ENCODE results near the gene SLC29A1. TPM values are rescaled to one million over a fixed set of nuclear protein-coding genes. Genes with fewer than 3 reads are reported as not detected.
"Not testable (repeated sequence)": the region's sequence is repeated elsewhere in the genome, so short reads cannot be mapped to it uniquely, and the experiment has no call there.

Gene SLC29A1
- total RNA-seq (2014; rRNA removed; shearing (Covaris generic)) = 27.4 and 31.1 TPM in 2 replicates

GRCh38 chr6:44223319-44224028, at the start of gene SLC29A1:
Gene SLC29A1, plus strand, starts transcription at chr6:44223595. Its CDS starts 3,719 bp downstream, at chr6:44227314.
- peak; percentile 70 for DNase-seq (ENCODE audit: low read depth)

GRCh38 chr6:44176130-44176761, 47.1 kb upstream of the SLC29A1 start:
- no peak for DNase-seq (ENCODE audit: low read depth)

DNA sequence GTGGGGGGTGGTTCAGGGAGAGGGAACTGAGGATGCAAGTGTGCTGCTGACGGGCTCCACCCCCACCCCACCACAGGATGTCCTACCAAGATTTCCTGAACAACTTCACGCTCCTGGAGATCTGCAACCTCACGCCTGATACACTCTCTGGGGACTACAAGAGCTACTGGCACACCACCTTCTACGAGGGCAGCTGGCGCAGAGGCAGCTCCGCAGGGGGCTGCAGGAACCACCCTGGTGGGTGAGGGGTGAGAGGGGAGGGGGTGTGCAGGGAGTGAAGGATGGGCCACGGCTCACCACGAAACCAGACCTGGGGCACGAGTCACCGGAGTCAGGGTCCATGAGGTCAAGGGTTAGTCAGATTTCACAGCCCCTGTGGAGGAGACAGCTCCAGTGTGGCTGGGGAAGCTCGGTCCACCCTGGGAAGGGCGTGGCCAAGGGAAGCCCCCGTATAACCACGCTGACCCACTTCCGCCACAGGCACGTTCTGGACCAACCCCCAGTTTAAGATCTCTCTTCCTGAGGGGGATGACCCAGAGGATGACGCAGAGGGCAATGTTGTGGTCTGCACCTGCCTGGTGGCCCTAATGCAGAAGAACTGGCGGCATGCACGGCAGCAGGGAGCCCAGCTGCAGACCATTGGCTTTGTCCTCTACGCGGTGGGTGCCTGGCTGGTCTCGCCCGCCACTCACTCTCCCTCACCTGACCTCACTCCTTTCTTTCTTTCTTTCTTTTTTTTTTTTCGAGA, 46.5 kb upstream of the SLC29A1 start:
- no peak for DNase-seq (ENCODE audit: low read depth)

DNA sequence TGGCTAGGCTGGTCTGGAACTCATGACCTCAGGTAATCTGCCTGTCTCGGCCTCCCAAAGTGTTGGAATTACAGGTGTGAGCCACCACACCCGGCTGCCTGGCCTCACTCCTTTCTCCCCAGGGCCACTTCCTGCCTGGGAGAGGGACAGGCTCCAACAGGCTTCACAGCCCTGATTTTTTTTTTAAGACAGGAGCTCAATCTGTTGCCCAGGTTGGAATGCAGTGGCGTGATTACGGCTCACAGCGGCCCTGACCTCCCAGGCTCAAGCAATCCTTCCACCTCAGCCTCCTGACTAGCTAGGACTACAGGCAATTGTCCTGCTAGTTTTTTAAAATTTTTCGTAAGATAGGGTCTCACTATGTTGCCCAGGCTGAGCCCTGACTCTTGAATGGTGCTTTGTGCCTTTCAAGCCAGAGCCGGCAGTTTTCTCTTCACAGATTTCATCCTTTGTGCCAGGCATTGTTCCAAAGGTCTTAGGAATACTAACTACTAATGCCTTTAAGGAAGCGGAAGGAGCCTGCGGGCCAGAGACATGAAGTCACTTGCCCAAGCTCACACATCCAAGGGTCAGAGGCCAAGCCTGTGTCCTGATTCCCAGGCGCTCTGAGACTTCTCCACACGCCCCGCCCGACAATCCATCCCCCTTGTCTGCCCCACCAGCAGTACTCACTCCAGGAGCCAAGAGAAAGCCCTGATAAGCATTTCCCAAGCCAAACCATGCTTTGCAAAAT, 45.5 kb upstream of the SLC29A1 start:
- DNase-seq (ENCODE audit: low read depth) = peak; percentile 84

DNA sequence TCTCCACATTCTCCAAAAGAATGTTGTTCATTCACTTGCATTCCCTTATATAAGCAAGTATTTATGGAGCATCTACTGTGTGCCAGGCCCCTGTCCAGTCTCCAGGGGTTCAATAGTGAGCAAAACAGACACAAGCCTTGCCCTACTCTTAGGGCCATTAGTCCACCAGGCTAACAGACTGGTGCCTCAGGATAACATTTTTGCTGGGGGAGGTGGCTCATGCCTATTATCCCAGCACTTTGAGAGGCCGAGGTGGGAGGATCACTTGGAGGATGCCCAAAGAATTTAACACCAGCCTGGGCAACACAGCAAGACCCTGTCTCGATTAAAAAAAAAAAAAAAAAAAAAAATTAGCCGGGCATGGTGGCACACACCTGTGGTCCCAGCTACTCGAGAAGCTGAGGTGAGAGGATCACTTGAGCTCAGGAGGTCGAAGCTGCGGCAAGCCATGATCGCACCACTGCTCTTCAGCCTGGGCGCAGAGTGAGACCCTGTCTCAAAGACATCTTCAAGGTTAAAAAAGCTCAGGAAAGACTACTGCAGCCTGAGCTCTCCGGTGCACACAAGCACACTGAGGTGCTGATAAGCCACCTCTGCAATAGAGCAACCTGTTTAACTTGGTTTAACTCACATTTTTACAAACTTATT, 44.8 kb upstream of the SLC29A1 start:
- no peak for DNase-seq (ENCODE audit: low read depth)

DNA sequence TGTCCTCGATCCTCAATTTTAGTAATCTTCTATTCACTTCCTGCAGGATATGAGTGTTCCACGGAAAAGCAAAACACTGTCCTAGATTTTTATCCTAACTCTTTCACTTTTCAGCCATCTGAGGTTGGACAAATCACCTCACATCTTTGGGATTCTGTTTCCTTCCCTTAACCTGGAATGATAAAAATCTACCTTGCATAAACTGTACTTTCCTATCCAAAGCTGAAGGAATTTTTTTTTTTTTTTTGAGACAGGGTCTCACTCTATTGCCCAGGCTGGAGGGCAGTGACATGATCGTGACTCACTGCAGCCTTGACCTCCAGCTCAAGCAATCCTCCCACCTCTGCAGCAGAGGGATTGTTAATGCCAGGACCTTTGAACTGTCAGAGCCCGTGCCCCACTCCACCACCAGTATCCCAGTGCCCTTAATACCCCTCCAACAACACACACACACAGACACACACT, 44.3 kb upstream of the SLC29A1 start:
- DNase-seq (ENCODE audit: low read depth) = peak; percentile 67

GRCh38 chr6:44179648-44180047, 43.7 kb upstream of the SLC29A1 start:
- DNase-seq (ENCODE audit: low read depth) = no peak

GRCh38 chr6:44180406-44180805, 43.0 kb upstream of the SLC29A1 start:
- no peak for DNase-seq (ENCODE audit: low read depth)

DNA sequence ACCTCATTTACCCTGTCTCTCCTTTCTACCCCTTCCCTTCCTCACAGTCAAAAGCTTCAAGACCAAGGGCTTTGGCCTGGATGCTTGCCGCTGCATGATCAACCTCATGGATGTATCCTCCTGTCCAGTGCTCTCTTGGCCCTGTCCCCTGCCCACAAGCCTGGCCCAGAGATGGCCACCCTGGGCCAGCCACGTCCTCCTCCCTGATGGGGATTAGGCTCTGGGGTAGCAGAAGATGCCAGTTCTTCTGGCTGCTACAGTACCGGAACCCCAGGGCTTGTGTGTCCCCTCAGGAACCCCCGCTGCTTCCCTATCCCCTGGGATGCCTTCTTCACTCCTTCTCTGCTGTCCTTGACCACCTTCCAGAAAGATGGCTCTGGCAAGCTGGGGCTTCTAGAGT, 42.5 kb upstream of the SLC29A1 start:
- DNase-seq (ENCODE audit: low read depth) = peak; percentile 45

- DNase-seq (ENCODE audit: low read depth) = not testable (repeated sequence)
Observed at GRCh38 chr6:44181784-44182183, 41.6 kb upstream of the SLC29A1 start.

- DNase-seq (ENCODE audit: low read depth) = no peak
Observed at GRCh38 chr6:44182911-44183390, 40.4 kb upstream of the SLC29A1 start.

GRCh38 chr6:44183783-44184182, 39.6 kb upstream of the SLC29A1 start:
- no peak for DNase-seq (ENCODE audit: low read depth)

GRCh38 chr6:44185356-44185755, 38.0 kb upstream of the SLC29A1 start:
- not testable (repeated sequence) for DNase-seq (ENCODE audit: low read depth)

- no peak for DNase-seq (ENCODE audit: low read depth)
Observed at GRCh38 chr6:44185953-44186634, 37.3 kb upstream of the SLC29A1 start.

DNA sequence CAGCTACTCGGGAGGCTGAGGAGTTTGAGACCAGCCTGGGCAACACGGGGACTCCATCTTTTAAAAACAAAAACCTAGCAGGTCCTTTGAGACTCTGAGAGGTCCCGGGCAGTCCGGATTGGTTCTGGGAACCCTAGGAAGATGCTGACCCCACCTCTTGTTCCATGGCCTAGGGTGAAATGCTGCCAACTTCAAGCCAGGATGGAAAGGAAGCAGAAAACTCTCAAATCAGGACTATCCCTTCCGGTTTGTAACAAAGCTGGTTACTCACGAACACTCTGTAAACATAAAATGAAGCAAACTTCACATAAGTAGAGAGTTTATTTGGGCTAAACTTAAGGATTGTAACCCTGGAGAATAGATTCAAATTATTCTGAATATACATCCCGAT, 36.8 kb upstream of the SLC29A1 start:
- no peak for DNase-seq (ENCODE audit: low read depth)

- no peak for DNase-seq (ENCODE audit: low read depth)
Observed at GRCh38 chr6:44188819-44189218, 34.6 kb upstream of the SLC29A1 start.

DNA sequence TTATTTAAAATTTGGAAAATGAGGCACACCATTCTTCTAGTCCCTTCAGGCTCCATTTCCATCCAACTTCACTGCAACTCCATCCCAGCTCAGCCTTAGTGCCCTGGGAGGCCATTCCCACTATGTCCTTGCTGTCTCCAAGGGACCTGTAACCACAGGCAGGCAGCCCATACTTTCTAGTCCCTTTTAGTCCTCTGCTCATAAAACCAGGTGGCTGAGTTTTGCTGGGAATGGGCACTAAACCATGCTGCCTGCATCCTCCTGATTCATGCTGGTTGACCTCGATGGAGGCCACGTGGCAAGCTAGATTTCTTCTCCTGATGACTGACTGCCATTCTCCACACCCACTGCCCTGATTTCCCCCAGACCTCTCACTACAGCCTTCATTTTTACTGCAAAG, 34.1 kb upstream of the SLC29A1 start:
- DNase-seq (ENCODE audit: low read depth) = peak; percentile 30

DNA sequence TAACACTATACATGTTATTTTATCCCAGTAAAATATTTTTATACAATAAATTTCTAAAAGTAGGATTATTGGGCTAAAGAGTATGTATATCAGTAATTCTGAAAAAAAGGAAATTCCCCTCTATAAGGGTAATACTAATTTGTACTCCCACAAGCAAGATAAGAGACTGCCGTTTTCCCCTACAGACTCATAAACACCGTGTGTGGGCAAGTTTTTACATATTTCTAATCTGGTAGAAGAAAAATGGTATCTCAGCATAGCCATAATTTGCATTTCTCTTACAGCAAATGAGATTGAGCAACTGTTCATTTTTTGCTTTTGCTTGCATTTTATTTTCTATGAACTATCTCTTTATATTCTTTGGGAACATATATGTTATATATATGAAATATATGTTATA, 32.7 kb upstream of the SLC29A1 start:
- no peak for DNase-seq (ENCODE audit: low read depth)

GRCh38 chr6:44192428-44193041, 30.9 kb upstream of the SLC29A1 start:
- no peak for DNase-seq (ENCODE audit: low read depth)

- no peak for DNase-seq (ENCODE audit: low read depth)
Observed at GRCh38 chr6:44193307-44193910, 30.0 kb upstream of the SLC29A1 start.

Data from M059J (cell line).